ENCODE measurements around the gene LRP1B. TPM values are rescaled to one million over a fixed set of nuclear protein-coding genes. Genes with fewer than 3 reads are reported as not detected.

The LRP1B gene
- total and polyA plus RNA-seq, 4 donors = 0.01 to 0.84 (median 0.17) TPM

DNA sequence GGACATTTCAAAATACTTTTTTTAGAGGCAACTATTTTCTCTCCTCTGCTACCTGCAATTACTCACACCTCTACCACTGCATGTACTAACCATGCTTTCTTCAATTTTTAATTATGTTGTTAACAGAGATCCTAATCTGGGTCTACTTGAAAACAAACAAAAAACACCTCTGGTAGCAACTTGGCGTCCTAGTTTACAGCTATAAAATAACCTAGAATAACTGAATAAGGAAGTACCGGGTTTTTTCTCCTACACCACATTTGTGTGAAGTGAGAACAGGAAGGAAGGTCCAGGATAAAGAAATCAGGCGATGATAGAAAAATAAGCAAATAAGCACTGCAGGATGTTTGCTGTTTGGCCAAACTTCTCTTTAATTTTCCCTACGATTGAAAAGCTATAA, 633.5 kb downstream of the LRP1B start:
- H3K27me3 ChIP-seq (ENCODE audit: control insufficient read depth in 4 of 4, insufficient read depth in 4 of 4, low read length in 3 of 4) = no peaks in the 10 kb centered on the region
- no peaks in the 10 kb centered on the region for H3K4me1 ChIP-seq (ENCODE audit: control insufficient read depth in 4 of 4, insufficient read depth in 4 of 4, low read length in 3 of 4)
- no peak for DNase-seq (ENCODE audit: low spot score)
- no peak for TF ChIP-seq RAD21 (IDR thresholded peaks at IDR 0.05)
- TF ChIP-seq FOXA2 (IDR thresholded peaks at IDR 0.05) = no peak
- TF ChIP-seq JUND (IDR thresholded peaks at IDR 0.05) = no peak
- TF ChIP-seq SP1 (IDR thresholded peaks at IDR 0.05) = no peak
- no peaks in the 10 kb centered on the region for H3K9me3 ChIP-seq (ENCODE audit: control insufficient read depth in 4 of 4, low read length in 3 of 4)
- H3K36me3 ChIP-seq (ENCODE audit: control insufficient read depth in 4 of 4, insufficient read depth in 3 of 4, low read depth in 1 of 4, low read length in 3 of 4) = no peaks in the 10 kb centered on the region
- no peak overlapping the region for H3K9ac ChIP-seq (ENCODE audit: low read depth in 1 of 2, low read length in 2 of 2)
- no peak overlapping the region for H3K27ac ChIP-seq (ENCODE audit: low read depth in 1 of 2, low read length in 2 of 2)
- H3K4me3 ChIP-seq (ENCODE audit: low read depth in 1 of 3, low read length in 3 of 3) = no peak overlapping the region
- WGBS = 55% methylated on average over 4 of the region's 4 CpGs

GRCh38 chr2:141496810-141497209, 634.0 kb downstream of the LRP1B start:
- no peak overlapping the region for H3K9ac ChIP-seq (ENCODE audit: low read depth in 1 of 2, low read length in 2 of 2)
- no peak overlapping the region for H3K27ac ChIP-seq (ENCODE audit: low read depth in 1 of 2, low read length in 2 of 2)
- no peaks in the 10 kb centered on the region for H3K36me3 ChIP-seq (ENCODE audit: control insufficient read depth in 4 of 4, insufficient read depth in 3 of 4, low read depth in 1 of 4, low read length in 3 of 4)
- DNase-seq (ENCODE audit: low spot score) = no peak
- H3K9me3 ChIP-seq (ENCODE audit: control insufficient read depth in 4 of 4, low read length in 3 of 4) = no peaks in the 10 kb centered on the region
- no peak for TF ChIP-seq ZBTB33 (IDR thresholded peaks at IDR 0.05)
- no peak for TF ChIP-seq HNF4A (conservative IDR thresholded peaks at IDR 0.05)
- H3K27me3 ChIP-seq (ENCODE audit: control insufficient read depth in 4 of 4, insufficient read depth in 4 of 4, low read length in 3 of 4) = no peaks in the 10 kb centered on the region
- H3K4me1 ChIP-seq (ENCODE audit: control insufficient read depth in 4 of 4, insufficient read depth in 4 of 4, low read length in 3 of 4) = no peaks in the 10 kb centered on the region
- H3K4me3 ChIP-seq (ENCODE audit: low read depth in 1 of 3, low read length in 3 of 3) = no peak overlapping the region
- 67% methylated on average over 2 of the region's 2 CpGs for WGBS

GRCh38 chr2:141493936-141494335, 636.9 kb downstream of the LRP1B start:
- Histone ChIP-seq H3K9ac (ENCODE audit: low read depth in 1 of 2, low read length in 2 of 2) (no peak overlapping the region), H3K9me3 (ENCODE audit: control insufficient read depth in 4 of 4, low read length in 3 of 4) (no peaks in the 10 kb centered on the region), H3K36me3 (ENCODE audit: control insufficient read depth in 4 of 4, insufficient read depth in 3 of 4, low read depth in 1 of 4, low read length in 3 of 4) (no peaks in the 10 kb centered on the region), H3K27me3 (ENCODE audit: control insufficient read depth in 4 of 4, insufficient read depth in 4 of 4, low read length in 3 of 4) (no peaks in the 10 kb centered on the region), H3K27ac (ENCODE audit: low read depth in 1 of 2, low read length in 2 of 2) (no peak overlapping the region), H3K4me1 (ENCODE audit: control insufficient read depth in 4 of 4, insufficient read depth in 4 of 4, low read length in 3 of 4) (no peaks in the 10 kb centered on the region), H3K4me3 (ENCODE audit: low read depth in 1 of 3, low read length in 3 of 3) (no peak overlapping the region)
- 73% methylated on average over 1 of the region's 1 CpG for WGBS
- TF ChIP-seq NR2F2 (IDR thresholded peaks at IDR 0.05) (no peak), EGR1 (IDR thresholded peaks at IDR 0.05; ENCODE audit: low read depth in 2 of 2) (no peak), SP1 (IDR thresholded peaks at IDR 0.05) (no peak), FOXA2 (IDR thresholded peaks at IDR 0.05) (no peak), JUND (IDR thresholded peaks at IDR 0.05) (no peak), MAX (IDR thresholded peaks at IDR 0.05) (no peak), TAF1 (conservative IDR thresholded peaks at IDR 0.05) (no peak), HNF4A (conservative IDR thresholded peaks at IDR 0.05) (no peak)
- TF ChIP-seq, protein P1, sequence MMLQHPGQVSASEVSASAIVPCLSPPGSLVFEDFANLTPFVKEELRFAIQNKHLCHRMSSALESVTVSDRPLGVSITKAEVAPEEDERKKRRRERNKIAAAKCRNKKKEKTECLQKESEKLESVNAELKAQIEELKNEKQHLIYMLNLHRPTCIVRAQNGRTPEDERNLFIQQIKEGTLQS (IDR thresholded peaks at IDR 0.05) = no peak
- no peak for DNase-seq (ENCODE audit: low spot score)

DNA sequence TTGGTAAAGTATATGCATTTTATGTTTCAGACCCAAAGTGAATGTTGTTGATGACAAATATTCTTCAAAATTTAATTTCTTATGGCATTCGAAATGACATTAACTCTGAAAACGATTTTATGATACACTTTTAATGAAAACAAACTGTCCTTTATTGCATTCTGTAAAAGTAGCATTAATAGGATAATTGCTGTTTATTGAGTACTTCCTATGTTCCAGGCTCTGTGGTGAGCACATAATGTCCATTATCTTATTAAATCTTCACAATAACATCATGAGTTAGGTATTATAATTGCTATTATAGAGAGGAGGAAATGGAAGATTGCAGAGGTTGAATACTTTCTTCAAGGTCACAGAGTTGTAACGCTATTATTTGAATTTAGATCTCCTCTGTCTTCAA, 638.0 kb downstream of the LRP1B start:
- H3K9ac ChIP-seq (ENCODE audit: low read depth in 1 of 2, low read length in 2 of 2) = no peak overlapping the region
- H3K4me1 ChIP-seq (ENCODE audit: control insufficient read depth in 4 of 4, insufficient read depth in 4 of 4, low read length in 3 of 4) = no peaks in the 10 kb centered on the region
- H3K27me3 ChIP-seq (ENCODE audit: control insufficient read depth in 4 of 4, insufficient read depth in 4 of 4, low read length in 3 of 4) = no peaks in the 10 kb centered on the region
- WGBS = 65% methylated on average over 3 of the region's 3 CpGs
- no peak overlapping the region for H3K27ac ChIP-seq (ENCODE audit: low read depth in 1 of 2, low read length in 2 of 2)
- DNase-seq (ENCODE audit: low spot score) = no peak
- no peak overlapping the region for H3K4me3 ChIP-seq (ENCODE audit: low read depth in 1 of 3, low read length in 3 of 3)
- no peaks in the 10 kb centered on the region for H3K9me3 ChIP-seq (ENCODE audit: control insufficient read depth in 4 of 4, low read length in 3 of 4)
- no peaks in the 10 kb centered on the region for H3K36me3 ChIP-seq (ENCODE audit: control insufficient read depth in 4 of 4, insufficient read depth in 3 of 4, low read depth in 1 of 4, low read length in 3 of 4)
- TF ChIP-seq YY1 (IDR thresholded peaks at IDR 0.05) (no peak), JUND (IDR thresholded peaks at IDR 0.05) (no peak), RAD21 (IDR thresholded peaks at IDR 0.05) (no peak), NR2F2 (IDR thresholded peaks at IDR 0.05) (no peak)
- TF ChIP-seq, protein P2, sequence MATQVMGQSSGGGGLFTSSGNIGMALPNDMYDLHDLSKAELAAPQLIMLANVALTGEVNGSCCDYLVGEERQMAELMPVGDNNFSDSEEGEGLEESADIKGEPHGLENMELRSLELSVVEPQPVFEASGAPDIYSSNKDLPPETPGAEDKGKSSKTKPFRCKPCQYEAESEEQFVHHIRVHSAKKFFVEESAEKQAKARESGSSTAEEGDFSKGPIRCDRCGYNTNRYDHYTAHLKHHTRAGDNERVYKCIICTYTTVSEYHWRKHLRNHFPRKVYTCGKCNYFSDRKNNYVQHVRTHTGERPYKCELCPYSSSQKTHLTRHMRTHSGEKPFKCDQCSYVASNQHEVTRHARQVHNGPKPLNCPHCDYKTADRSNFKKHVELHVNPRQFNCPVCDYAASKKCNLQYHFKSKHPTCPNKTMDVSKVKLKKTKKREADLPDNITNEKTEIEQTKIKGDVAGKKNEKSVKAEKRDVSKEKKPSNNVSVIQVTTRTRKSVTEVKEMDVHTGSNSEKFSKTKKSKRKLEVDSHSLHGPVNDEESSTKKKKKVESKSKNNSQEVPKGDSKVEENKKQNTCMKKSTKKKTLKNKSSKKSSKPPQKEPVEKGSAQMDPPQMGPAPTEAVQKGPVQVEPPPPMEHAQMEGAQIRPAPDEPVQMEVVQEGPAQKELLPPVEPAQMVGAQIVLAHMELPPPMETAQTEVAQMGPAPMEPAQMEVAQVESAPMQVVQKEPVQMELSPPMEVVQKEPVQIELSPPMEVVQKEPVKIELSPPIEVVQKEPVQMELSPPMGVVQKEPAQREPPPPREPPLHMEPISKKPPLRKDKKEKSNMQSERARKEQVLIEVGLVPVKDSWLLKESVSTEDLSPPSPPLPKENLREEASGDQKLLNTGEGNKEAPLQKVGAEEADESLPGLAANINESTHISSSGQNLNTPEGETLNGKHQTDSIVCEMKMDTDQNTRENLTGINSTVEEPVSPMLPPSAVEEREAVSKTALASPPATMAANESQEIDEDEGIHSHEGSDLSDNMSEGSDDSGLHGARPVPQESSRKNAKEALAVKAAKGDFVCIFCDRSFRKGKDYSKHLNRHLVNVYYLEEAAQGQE (IDR thresholded peaks at IDR 0.05) = no peak
- TF ChIP-seq, protein P1 (IDR thresholded peaks at IDR 0.05) = no peak
